Peyer's patch (tissue), 4 donors: ENCODE data around the gene SLC4A5. TPM values are rescaled to one million over a fixed set of nuclear protein-coding genes. Genes with fewer than 3 reads are reported as not detected.

Experiments used
- DNase-seq, 3 donors: peaks; one replicate each; pipeline ENCODE4 v3.0.0-alpha.2; 2017 to 2019
- H3K27ac ChIP-seq, 4 donors: fragments of 200-600 bp; sonication (generic); one replicate each; pipeline ENCODE4 v1.5.1; 2016 to 2019
- H3K27me3 ChIP-seq, 2 donors: fragments of 200-600 bp; sonication (generic); one replicate each; pipeline ENCODE4 v1.5.1; 2019
- H3K36me3 ChIP-seq, 3 donors: fragments of 200-600 bp; sonication (generic); one replicate each; pipeline ENCODE4 v1.5.1; 2016 to 2019
- H3K4me1 ChIP-seq, 4 donors: fragments of 200-600 bp; sonication (generic); one replicate each; pipeline ENCODE4 v1.5.1; 2016 to 2019
- H3K4me3 ChIP-seq, 4 donors: fragments of 200-600 bp; sonication (generic); 1 replicate in 3 of 4; 2 replicates in 1 of 4; pipeline ENCODE4 v1.5.1; 2016 to 2019; ENCODE audit warnings: mild to moderate bottlenecking in 1 of 4
- H3K9me3 ChIP-seq, 4 donors: fragments of 200-600 bp; sonication (generic); one replicate each; pipeline ENCODE4 v1.5.1; 2016 to 2019; ENCODE audit warnings: mild to moderate bottlenecking in 1 of 4
- POLR2A ChIP-seq, 2 donors: fragments of 450-650 bp; IDR thresholded peaks; one replicate each; pipeline ENCODE4 v1.5.1; 2017; ENCODE audit warnings: antibody characterized with exemption in 2 of 2, mild to moderate bottlenecking in 2 of 2, moderate library complexity in 2 of 2
- total RNA-seq, 4 donors: library from RNA; depleted of rRNA; stranded (reverse); fragments of >200 nt; gene quantifications; one replicate each; pipeline ENCODE4 v1.1.0, GENCODE V29; 2016
- TF ChIP-seq, protein P1 (sequence below), 6 experiments: fragments of 450-650 bp in 4 of 6; fragments of 200-600 bp in 2 of 6; sonication (generic) in 1 of 6; IDR thresholded peaks; one replicate each; pipeline ENCODE4 v1.5.1; 2017 to 2019; ENCODE audit warnings: antibody characterized with exemption in 6 of 6, mild to moderate bottlenecking in 3 of 6, moderate library complexity in 1 of 6

Gene SLC4A5
- total RNA-seq, 4 donors from 2014 or later: 1.8 to 14.9 (median 4.9) TPM

DNA sequence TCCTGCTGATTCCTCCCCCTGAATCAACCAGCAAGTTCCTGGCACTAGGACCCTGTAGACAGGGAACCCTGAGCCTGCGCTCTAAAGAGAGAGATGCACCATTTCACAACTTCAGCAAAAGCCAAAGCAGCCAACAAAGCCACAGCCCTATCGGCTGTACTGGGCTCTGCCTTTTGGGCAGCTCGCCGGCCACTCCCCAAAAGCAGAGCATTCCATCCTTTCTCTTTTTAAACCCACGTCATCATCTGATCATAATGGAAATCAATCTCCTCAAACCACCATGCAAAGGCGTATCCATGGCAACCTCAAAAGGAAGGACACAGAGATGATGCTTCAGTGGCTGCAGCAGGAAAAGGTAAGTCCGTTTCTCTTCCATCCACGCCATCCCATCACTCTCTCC, 42.2 kb upstream of the SLC4A5 start:
- no peak for DNase-seq
- Histone ChIP-seq H3K4me3 (no peak overlapping the region), H3K27ac (no peak overlapping the region), H3K27me3 (no peaks in the 10 kb centered on the region), H3K9me3 (no peaks in the 10 kb centered on the region), H3K36me3 (no peaks in the 10 kb centered on the region), H3K4me1 (peaks cover 0 to 24% (median 3%) of the 10 kb centered on the region in 4 donors)
- TF ChIP-seq, protein P1, sequence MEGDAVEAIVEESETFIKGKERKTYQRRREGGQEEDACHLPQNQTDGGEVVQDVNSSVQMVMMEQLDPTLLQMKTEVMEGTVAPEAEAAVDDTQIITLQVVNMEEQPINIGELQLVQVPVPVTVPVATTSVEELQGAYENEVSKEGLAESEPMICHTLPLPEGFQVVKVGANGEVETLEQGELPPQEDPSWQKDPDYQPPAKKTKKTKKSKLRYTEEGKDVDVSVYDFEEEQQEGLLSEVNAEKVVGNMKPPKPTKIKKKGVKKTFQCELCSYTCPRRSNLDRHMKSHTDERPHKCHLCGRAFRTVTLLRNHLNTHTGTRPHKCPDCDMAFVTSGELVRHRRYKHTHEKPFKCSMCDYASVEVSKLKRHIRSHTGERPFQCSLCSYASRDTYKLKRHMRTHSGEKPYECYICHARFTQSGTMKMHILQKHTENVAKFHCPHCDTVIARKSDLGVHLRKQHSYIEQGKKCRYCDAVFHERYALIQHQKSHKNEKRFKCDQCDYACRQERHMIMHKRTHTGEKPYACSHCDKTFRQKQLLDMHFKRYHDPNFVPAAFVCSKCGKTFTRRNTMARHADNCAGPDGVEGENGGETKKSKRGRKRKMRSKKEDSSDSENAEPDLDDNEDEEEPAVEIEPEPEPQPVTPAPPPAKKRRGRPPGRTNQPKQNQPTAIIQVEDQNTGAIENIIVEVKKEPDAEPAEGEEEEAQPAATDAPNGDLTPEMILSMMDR (IDR thresholded peaks at IDR 0.05): no peak
- TF ChIP-seq POLR2A (IDR thresholded peaks at IDR 0.05): no peak

DNA sequence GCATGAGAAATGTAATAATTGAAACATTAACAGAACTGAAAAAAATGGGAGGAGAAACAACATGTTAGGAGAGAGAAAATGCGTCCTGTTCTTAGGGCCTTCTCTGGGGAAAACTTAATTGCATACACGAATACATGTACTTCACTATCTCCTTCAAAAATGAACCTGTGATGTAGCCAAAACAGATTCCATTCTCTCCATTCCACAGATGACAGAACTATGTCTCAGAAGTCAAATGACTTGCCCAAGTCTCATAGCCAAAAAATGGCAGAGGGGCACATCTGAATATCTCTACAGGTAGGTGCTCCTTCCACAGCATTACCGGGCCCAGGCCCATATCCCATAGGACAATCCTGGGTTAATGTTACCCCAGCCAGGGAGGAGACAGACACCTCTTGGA, 40.8 kb upstream of the SLC4A5 start:
- Histone ChIP-seq H3K36me3 (no peaks in the 10 kb centered on the region), H3K9me3 (no peaks in the 10 kb centered on the region), H3K4me1 (peaks cover 0 to 23% (median 5%) of the 10 kb centered on the region in 4 donors), H3K27ac (no peak overlapping the region), H3K27me3 (no peaks in the 10 kb centered on the region), H3K4me3 (no peak overlapping the region)
- no peak for DNase-seq
- TF ChIP-seq, protein P1 (IDR thresholded peaks at IDR 0.05): no peak
- TF ChIP-seq POLR2A (IDR thresholded peaks at IDR 0.05): no peak

DNA sequence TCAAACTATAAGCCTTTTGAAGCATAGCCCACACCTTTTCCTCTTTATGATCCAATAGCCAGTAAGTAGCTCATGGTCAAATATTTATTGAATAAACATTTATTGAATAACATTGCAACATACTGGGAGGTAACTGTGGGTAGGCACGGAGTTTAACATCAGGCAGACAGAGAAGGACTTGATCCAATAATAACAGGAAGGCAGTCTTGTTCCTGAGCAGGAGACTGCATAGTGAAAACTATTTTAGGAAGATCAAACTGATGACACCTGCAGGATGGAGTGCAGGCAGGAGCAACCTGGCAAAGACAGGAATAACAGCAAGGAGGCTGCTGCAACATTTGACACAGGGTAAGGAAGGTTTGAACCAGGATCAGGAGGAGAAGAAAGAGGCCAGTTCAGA, 40.0 kb upstream of the SLC4A5 start:
- Histone ChIP-seq H3K27me3 (no peaks in the 10 kb centered on the region), H3K4me1 (peaks cover 0 to 25% (median 5%) of the 10 kb centered on the region in 4 donors), H3K36me3 (no peaks in the 10 kb centered on the region), H3K9me3 (no peaks in the 10 kb centered on the region), H3K27ac (no peak overlapping the region), H3K4me3 (no peak overlapping the region)
- TF ChIP-seq POLR2A (IDR thresholded peaks at IDR 0.05): no peak
- TF ChIP-seq, protein P1 (IDR thresholded peaks at IDR 0.05): no peak
- DNase-seq: no peak

DNA sequence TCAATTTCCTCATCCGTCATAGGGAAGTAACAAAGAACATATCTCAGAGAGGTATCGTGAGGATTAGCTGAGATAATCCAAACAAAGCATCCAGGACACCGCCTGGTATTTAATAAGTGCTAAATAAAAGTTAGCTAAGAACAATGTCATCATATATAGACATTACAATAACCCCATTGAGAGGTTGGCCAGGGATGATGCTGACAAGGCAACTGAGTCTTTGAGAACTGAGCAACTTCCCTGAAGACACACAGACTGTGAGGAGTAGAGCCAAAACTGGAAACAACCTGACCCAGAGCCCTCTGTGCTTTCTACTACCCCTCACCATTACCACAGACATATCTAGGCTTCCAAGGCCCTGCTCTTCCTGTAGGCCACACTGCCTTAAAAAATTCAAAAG, 38.5 kb upstream of the SLC4A5 start:
- TF ChIP-seq, protein P1 (IDR thresholded peaks at IDR 0.05): no peak
- TF ChIP-seq POLR2A (IDR thresholded peaks at IDR 0.05): no peak
- Histone ChIP-seq H3K27ac (no peak overlapping the region), H3K4me3 (no peak overlapping the region), H3K27me3 (no peaks in the 10 kb centered on the region), H3K4me1 (peaks cover 0 to 25% (median 5%) of the 10 kb centered on the region in 4 donors), H3K9me3 (no peaks in the 10 kb centered on the region), H3K36me3 (peaks cover 0 to 13% (median 0%) of the 10 kb centered on the region in 3 donors)
- DNase-seq: no peak

DNA sequence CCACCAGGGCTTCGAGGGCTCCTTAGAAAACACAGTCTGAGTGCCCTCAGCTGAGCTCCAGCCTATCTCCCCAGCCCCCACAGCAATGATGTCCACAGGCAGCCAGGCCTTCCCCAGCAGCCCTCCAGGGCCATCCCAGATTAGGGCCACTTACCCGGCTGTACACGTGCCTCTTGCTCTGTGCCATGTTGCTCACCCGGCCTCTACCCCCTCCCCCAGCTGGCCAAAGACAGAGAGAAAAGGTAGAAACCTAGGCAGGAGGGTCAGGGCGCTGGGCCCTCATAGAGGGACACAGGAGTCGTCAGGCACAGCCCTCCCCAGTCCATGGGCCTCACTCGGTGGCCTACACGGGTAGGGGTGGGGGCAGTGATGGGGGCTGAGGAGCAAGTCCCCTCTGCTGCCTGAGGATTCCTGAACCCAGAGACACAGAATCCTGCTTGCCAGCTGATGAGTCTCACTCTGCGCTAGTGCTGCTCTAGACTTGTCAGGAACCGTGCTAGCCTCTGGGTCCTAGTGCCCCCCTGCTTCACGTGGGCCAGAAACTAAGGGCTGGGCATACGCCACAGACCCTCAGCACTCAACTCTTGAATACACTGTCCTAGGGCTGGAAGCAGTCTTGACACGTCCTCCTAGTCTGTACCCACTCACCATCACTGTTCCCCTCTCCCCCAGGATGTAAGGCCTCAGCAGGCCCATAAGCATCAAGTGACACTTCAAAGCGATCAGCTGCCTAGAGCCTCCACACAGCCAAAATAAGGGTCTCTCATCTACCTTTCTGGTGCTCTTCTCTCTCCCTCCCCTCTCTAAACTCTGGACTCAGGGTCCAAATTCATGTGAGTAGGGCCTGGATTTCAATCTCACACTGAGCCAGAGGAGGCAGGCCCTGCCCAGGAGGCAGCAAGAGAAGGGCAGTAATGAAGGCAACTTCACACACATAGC, 36.9 kb upstream of the SLC4A5 start, which contains the start of gene DCTN1:
Gene DCTN1, minus strand, starts transcription at position 461 of the 939 bp plus-strand sequence. Its CDS starts 274 bp downstream, at position 187.
- no peak within 1 kb of the TSS for H3K27ac ChIP-seq
- H3K9me3 ChIP-seq: no peaks in the 10 kb centered on the region
- H3K4me3 ChIP-seq: peak within 1 kb of the TSS in 3 of 4 donors; percentile 4 to 42 (median 28)
- TF ChIP-seq POLR2A (IDR thresholded peaks at IDR 0.05): no peak
- TF ChIP-seq, protein P1 (IDR thresholded peaks at IDR 0.05): no peak
- H3K36me3 ChIP-seq: peaks cover 0 to 24% (median 0%) of the 10 kb centered on the region in 3 donors
- DNase-seq: peak in 1 of 3 donors; percentile 67
- H3K4me1 ChIP-seq: peaks cover 0 to 25% (median 5%) of the 10 kb centered on the region in 4 donors
- no peaks in the 10 kb centered on the region for H3K27me3 ChIP-seq
